Type B pancreatic cell (in vitro differentiated cells): ENCODE results near the gene FAM131A. TPM values are rescaled to one million over a fixed set of nuclear protein-coding genes. Genes with fewer than 3 reads are reported as not detected.
A peak's percentile ranks its signal among the peaks of the same experiment; 100 is the strongest.

Experiments used
- DNase-seq: peaks from one replicate; pipeline ENCODE4 v3.0.0; 2021; ENCODE audit warnings: mixed read lengths; ENCODE audit not compliant: unreplicated experiment; ENCODE audit errors: extremely low spot score
- H3K27ac Mint-ChIP-seq: 2 replicates; pipeline ENCODE4 v1.8.0; 2021; ENCODE audit warnings: mild to moderate bottlenecking, mixed read lengths
- H3K27me3 Mint-ChIP-seq: 2 replicates; pipeline ENCODE4 v1.8.0; 2021; ENCODE audit warnings: mixed read lengths
- H3K36me3 Mint-ChIP-seq: 2 replicates; pipeline ENCODE4 v1.8.0; 2021; ENCODE audit warnings: mixed read lengths
- H3K4me1 Mint-ChIP-seq: one replicate; pipeline ENCODE4 v1.8.0; 2021; ENCODE audit warnings: mixed read lengths; ENCODE audit not compliant: unreplicated experiment
- H3K4me3 Mint-ChIP-seq: 2 replicates; pipeline ENCODE4 v1.8.0; 2021; ENCODE audit warnings: mild to moderate bottlenecking, mixed read lengths
- H3K9me3 Mint-ChIP-seq: 2 replicates; pipeline ENCODE4 v1.8.0; 2021; ENCODE audit warnings: mixed read lengths
- total RNA-seq: library from RNA; stranded (reverse); gene quantifications from 2 replicates; pipeline ENCODE4 v1.2.1, GENCODE V29; 2021; ENCODE audit warnings: low replicate concordance
- TF ChIP-seq, protein P1 (sequence below): fragments of 200-600 bp; sonication (generic); conservative IDR thresholded peaks from 2 replicates; pipeline ENCODE4 v1.5.0; 2021; ENCODE audit warnings: antibody characterized with exemption, mild to moderate bottlenecking

FAM131A gene
- total RNA-seq, 1 donor from 2014 or later = 18.3 TPM

DNA sequence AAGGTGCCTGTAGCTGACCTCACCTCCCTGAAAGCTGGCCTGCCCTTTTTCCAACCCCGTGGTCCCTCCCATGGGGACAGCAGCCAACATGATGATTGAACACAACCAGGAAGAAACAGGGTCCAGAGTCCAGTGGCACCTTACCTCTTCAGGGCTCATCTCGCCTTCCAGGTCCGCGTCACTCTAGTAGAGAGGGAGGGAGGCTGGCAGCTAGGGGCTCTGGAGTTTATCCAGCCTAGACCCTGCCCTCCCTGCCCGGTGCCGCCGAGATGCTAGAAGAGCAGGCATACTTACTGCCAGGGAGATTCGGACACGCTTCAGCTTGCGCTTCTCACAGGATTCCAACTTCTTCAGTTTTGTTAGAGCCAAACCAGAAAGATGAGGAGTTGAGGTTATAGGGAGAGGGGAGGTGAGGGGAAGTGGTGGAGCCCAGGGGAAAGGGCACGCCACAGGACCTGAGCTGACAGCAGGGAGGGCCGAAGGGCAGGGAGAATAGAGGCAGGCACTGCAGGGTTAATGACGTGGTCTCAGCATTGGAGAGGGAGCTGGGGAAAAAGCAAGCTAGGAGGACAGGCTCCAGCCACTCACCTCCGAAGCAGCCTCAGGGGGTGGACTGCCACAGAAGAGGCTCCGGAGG is 14.9 kb downstream of the FAM131A start:
- H3K4me3 Mint-ChIP-seq = no peak overlapping the region
- H3K27ac Mint-ChIP-seq = peak overlapping the region; percentile 73
- peaks cover 39% of the 10 kb centered on the region for H3K4me1 Mint-ChIP-seq
- DNase-seq = no peak
- H3K27me3 Mint-ChIP-seq = no peaks in the 10 kb centered on the region
- peaks cover 13% of the 10 kb centered on the region for H3K36me3 Mint-ChIP-seq
- TF ChIP-seq, protein P1, sequence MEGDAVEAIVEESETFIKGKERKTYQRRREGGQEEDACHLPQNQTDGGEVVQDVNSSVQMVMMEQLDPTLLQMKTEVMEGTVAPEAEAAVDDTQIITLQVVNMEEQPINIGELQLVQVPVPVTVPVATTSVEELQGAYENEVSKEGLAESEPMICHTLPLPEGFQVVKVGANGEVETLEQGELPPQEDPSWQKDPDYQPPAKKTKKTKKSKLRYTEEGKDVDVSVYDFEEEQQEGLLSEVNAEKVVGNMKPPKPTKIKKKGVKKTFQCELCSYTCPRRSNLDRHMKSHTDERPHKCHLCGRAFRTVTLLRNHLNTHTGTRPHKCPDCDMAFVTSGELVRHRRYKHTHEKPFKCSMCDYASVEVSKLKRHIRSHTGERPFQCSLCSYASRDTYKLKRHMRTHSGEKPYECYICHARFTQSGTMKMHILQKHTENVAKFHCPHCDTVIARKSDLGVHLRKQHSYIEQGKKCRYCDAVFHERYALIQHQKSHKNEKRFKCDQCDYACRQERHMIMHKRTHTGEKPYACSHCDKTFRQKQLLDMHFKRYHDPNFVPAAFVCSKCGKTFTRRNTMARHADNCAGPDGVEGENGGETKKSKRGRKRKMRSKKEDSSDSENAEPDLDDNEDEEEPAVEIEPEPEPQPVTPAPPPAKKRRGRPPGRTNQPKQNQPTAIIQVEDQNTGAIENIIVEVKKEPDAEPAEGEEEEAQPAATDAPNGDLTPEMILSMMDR = no peak
- no peaks in the 10 kb centered on the region for H3K9me3 Mint-ChIP-seq

GRCh38 chr3:184352897-184353545 is 15.6 kb downstream of the FAM131A start:
- H3K4me3 Mint-ChIP-seq = no peak overlapping the region
- TF ChIP-seq, protein P1 = no peak
- H3K27ac Mint-ChIP-seq = no peak overlapping the region
- peaks cover 32% of the 10 kb centered on the region for H3K4me1 Mint-ChIP-seq
- no peaks in the 10 kb centered on the region for H3K9me3 Mint-ChIP-seq
- no peaks in the 10 kb centered on the region for H3K27me3 Mint-ChIP-seq
- DNase-seq = no peak
- peaks cover 13% of the 10 kb centered on the region for H3K36me3 Mint-ChIP-seq

- TF ChIP-seq, protein P1 = no peak
- peaks cover 29% of the 10 kb centered on the region for H3K4me1 Mint-ChIP-seq
- H3K27me3 Mint-ChIP-seq = no peaks in the 10 kb centered on the region
- H3K36me3 Mint-ChIP-seq = peaks cover 13% of the 10 kb centered on the region
- DNase-seq = no peak
- no peak overlapping the region for H3K4me3 Mint-ChIP-seq
- H3K27ac Mint-ChIP-seq = no peak overlapping the region
- H3K9me3 Mint-ChIP-seq = no peaks in the 10 kb centered on the region
Observed at GRCh38 chr3:184353546-184353941, 16.1 kb downstream of the FAM131A start.

DNA sequence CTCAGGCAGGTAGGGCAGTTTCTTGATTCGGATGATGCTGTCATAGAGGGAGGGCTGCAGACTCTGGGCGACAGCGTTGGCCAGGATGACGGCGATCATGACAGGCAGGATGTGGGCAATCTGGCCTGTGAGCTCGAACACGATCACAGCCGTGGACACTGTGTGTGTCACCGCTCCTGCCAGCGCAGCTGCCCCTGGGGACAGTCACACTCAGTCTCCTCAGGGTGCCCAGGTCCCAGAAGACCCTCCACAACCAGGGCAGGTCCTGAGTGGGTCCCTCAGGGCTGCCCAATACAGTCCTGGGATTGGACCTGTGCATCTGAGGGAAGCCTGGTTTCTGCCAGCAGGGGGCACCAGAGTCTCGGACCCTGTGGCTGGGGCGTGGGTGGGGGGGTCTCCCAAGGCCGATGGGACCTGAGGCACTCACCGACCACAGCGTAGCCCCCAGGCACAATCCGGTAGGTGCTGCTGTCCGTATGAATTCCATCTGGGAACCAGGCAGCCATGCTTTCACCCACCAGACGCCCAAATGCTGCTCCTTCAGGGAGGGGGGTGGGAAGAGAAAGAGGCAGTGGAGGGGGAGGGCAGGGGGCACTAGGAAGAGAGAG is 16.8 kb downstream of the FAM131A start:
- no peaks in the 10 kb centered on the region for H3K9me3 Mint-ChIP-seq
- TF ChIP-seq, protein P1 = peak; percentile 80
- H3K36me3 Mint-ChIP-seq = peaks cover 13% of the 10 kb centered on the region
- no peaks in the 10 kb centered on the region for H3K27me3 Mint-ChIP-seq
- DNase-seq = no peak
- no peak overlapping the region for H3K4me3 Mint-ChIP-seq
- no peak overlapping the region for H3K27ac Mint-ChIP-seq
- H3K4me1 Mint-ChIP-seq = peaks cover 25% of the 10 kb centered on the region

GRCh38 chr3:184354754-184355153 is 17.4 kb downstream of the FAM131A start:
- no peak overlapping the region for H3K4me3 Mint-ChIP-seq
- TF ChIP-seq, protein P1 = no peak
- no peaks in the 10 kb centered on the region for H3K27me3 Mint-ChIP-seq
- DNase-seq = no peak
- peaks cover 23% of the 10 kb centered on the region for H3K4me1 Mint-ChIP-seq
- no peak overlapping the region for H3K27ac Mint-ChIP-seq
- H3K9me3 Mint-ChIP-seq = no peaks in the 10 kb centered on the region
- H3K36me3 Mint-ChIP-seq = peaks cover 13% of the 10 kb centered on the region
